NCI-H526 (cell line): ENCODE measurements around the gene RAD51B.

ENCODE experiments used
- DNase-seq, 2 experiments: peaks; one replicate each; lab custom pipeline; 2025; lab: John Stamatoyannopoulos, UW

RAD51B gene

GRCh38 chr14:68511129-68512047, 691.8 kb downstream of the RAD51B start:
- DNase-seq = no peak

GRCh38 chr14:68512088-68512487, 692.5 kb downstream of the RAD51B start:
- no peak for DNase-seq

GRCh38 chr14:68513137-68513536, 693.6 kb downstream of the RAD51B start:
- DNase-seq = no peak

- DNase-seq = no peak
Observed at GRCh38 chr14:68513838-68514607, 694.4 kb downstream of the RAD51B start.

- DNase-seq = no peak
Observed at GRCh38 chr14:68514608-68515194, 695.1 kb downstream of the RAD51B start.

GRCh38 chr14:68516342-68516741, 696.8 kb downstream of the RAD51B start:
- no peak for DNase-seq

DNA sequence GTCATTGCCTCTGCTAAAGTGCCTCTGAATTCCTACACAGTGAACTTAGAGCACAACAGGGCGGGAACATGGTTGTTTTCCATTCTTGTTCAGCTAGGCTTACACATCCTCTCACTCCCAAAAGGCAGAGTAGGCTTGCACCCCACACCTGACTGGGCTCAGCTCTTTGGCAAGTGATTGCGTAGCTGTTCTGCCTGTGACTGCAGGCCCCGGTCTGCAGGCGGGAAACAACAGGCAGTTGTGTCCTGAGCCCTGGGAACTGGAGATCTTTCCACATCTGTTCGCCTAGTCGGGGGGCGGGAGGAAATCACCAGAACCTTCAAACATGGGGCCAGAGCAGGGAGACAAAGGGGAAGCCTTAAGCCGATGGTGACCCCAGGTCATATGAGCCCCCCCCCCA, 698.6 kb downstream of the RAD51B start:
- no peak for DNase-seq

DNA sequence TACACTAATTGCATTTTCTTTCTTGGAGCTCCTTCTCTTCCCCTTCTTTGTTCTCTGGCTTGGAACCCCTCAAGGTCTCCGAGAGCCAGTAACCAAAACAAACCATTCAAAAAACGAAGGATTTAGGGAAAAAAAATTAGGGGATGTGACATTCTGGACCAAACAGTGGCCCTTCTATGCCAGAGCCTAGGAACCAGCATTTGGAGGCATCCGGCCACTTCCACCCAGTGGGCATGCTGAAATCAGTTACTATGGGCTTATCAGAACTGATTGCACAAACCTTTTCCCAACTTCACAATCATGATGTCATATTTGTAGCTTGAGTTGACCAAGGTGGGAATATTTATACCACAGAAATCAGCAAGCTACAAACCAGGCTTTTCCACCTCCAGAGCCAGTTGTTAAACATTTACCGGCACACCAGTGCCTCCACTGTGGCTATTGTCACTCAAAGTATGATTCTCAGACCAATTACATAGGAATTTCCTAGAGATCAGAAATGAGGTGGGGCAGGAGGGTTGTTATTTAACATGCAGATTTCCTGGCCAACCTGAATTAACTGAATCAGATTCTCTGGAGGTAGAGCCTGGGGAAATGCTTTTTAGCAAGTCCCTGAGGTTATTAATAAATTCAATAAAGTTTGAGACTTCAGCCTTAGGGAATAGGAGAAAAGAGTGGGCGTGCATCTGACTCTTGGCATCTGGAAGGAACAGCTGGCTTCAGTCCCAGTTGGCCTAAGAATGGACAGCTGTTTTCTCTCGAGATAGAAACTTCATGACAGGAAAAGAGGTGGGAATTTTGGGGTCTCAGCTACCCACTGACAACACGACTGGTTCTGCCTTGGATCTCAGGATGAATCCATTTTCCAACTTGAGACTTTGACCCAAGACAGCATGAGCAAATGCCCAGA, 699.4 kb downstream of the RAD51B start:
- no peak for DNase-seq

GRCh38 chr14:68519671-68520187, 700.1 kb downstream of the RAD51B start:
- no peak for DNase-seq

GRCh38 chr14:68520637-68521556, 701.3 kb downstream of the RAD51B start:
- DNase-seq = no peak

- DNase-seq = no peak
Observed at GRCh38 chr14:68521557-68521901, 702.0 kb downstream of the RAD51B start.

- no peak for DNase-seq
Observed at GRCh38 chr14:68521961-68522509, 702.5 kb downstream of the RAD51B start.

DNA sequence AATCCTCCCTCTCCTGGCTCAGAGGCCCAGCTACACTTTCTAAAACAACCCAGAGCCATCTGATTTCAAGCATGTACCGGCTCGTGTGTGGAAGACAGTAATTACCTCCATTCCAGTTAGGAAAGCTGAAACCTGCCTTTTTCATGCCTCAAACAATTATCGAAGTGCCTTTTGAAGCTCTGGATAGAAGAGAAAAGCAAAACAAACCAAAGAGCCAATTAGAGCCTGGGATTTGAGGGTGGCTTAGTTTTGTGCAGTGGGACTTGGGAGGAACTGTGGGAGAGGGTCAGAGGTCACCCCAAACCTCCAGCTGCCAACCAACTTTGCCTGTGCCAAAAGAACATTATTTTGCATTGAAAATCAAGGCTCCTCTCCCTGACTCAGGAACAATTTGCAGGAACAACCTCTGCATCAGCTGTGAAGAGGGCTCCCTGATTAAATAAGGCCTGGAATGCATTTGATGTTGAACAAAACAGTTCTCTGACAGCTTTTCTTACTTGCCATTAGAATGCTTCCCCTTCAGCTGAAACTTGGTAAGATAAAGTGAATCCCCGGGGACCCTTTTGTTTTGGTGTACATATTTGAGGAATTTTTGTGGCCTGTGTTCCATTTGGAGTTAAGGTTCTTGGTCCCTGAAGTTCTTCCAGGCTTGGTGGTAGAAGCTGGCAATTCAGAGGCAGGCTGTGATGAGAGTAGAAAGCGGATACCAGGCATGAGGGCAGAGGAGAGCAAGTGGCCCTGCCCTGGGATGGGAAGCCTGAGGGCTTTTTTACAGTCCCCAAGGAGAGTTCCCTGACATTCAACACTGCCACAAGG, 703.1 kb downstream of the RAD51B start:
- DNase-seq = no peak

DNA sequence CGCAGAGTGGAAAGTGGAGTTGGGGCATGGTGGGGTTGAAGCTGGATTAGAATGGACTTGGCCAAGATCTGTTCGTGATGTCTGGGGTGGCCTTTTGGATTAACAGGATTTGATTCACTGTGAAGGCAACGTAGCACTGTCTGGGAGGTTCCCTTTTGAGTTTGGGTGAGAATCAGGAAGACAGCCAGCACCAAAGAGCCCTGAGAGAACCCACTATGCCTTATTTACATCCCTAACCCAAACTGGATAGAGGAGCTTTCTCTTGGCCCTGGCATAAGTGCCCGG, 703.7 kb downstream of the RAD51B start:
- no peak for DNase-seq

GRCh38 chr14:68523989-68524725, 704.6 kb downstream of the RAD51B start:
- no peak for DNase-seq

- DNase-seq = no peak
Observed at GRCh38 chr14:68525516-68525915, 705.9 kb downstream of the RAD51B start.

GRCh38 chr14:68526512-68527091, 707.0 kb downstream of the RAD51B start:
- no peak for DNase-seq

DNA sequence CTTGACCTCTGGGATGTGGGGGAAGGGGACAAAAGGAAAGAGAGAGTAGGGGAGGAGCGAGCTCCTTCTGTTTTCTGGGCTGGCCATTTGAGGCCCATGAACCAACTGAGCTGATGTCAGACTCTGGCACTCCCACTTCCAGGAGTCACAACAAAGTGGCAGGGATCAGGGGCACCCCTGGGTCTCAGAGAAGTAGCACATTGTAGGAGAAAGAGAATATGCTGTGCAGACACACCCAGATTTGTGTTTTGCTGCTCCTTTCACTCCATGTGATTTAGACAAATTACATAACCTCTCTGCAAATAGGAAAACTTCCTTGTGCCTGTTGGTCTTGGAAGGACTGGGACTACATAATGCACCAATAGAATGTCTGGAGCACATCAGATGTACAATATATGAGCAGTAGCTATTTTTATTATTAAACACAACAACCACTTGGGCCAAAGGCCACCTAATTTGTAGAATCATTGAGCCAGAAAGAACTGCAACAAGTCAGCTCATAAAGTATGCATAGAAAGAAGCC, 707.8 kb downstream of the RAD51B start:
- no peak for DNase-seq
